GM12892 (cell line): ENCODE data around the gene NUDT19.

Experiments
- POLR2A ChIP-seq: IDR thresholded peaks from 2 replicates; pipeline ENCODE4 v1.6.1; 2011; ENCODE audit warnings: low read depth, low read length, control low read depth
- TAF1 ChIP-seq: IDR thresholded peaks from 2 replicates; pipeline ENCODE4 v1.6.1; 2011; ENCODE audit warnings: low read depth, mild to moderate bottlenecking, control low read depth, low read length, borderline replicate concordance

- TF ChIP-seq POLR2A (no peak), TAF1 (no peak)
Observed at GRCh38 chr19:32676895-32677359, 14.7 kb upstream of the NUDT19 start.
